ENCODE measurements around the gene STOX2. TPM values are rescaled to one million over a fixed set of nuclear protein-coding genes. Genes with fewer than 3 reads are reported as not detected.

STOX2 gene
- total RNA-seq, 4 donors from 2014 or later = 21.6 to 23.7 (median 22.8) TPM

GRCh38 chr4:184053434-184053833 is 148.3 kb downstream of the STOX2 start:
- Histone ChIP-seq H3K4me1 (peaks cover 0 to 24% (median 3%) of the 10 kb centered on the region in 3 donors), H3K27me3 (no peaks in the 10 kb centered on the region), H3K27ac (peak overlapping the region in 3 of 4 donors; percentile 42 to 72 (median 54)), H3K36me3 (no peaks in the 10 kb centered on the region), H3K4me3 (no peak overlapping the region), H3K9me3 (no peaks in the 10 kb centered on the region)
- intact Hi-C loops (cut with DNase I) = no loop called here
- DNase-seq = no peak
- TF ChIP-seq POLR2A (IDR thresholded peaks at IDR 0.05) = no peak
- TF ChIP-seq, protein P1, sequence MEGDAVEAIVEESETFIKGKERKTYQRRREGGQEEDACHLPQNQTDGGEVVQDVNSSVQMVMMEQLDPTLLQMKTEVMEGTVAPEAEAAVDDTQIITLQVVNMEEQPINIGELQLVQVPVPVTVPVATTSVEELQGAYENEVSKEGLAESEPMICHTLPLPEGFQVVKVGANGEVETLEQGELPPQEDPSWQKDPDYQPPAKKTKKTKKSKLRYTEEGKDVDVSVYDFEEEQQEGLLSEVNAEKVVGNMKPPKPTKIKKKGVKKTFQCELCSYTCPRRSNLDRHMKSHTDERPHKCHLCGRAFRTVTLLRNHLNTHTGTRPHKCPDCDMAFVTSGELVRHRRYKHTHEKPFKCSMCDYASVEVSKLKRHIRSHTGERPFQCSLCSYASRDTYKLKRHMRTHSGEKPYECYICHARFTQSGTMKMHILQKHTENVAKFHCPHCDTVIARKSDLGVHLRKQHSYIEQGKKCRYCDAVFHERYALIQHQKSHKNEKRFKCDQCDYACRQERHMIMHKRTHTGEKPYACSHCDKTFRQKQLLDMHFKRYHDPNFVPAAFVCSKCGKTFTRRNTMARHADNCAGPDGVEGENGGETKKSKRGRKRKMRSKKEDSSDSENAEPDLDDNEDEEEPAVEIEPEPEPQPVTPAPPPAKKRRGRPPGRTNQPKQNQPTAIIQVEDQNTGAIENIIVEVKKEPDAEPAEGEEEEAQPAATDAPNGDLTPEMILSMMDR (IDR thresholded peaks at IDR 0.05) = no peak
- WGBS, 2 donors = 41 to 45% methylated on average over 5 of the region's 5 CpGs

GRCh38 chr4:184056877-184057276 is 151.8 kb downstream of the STOX2 start:
- peaks cover 0 to 24% (median 3%) of the 10 kb centered on the region in 3 donors for H3K4me1 ChIP-seq
- no peaks in the 10 kb centered on the region for H3K36me3 ChIP-seq
- TF ChIP-seq, protein P1 (IDR thresholded peaks at IDR 0.05) = no peak
- TF ChIP-seq POLR2A (IDR thresholded peaks at IDR 0.05) = no peak
- no peaks in the 10 kb centered on the region for H3K9me3 ChIP-seq
- intact Hi-C loops (cut with DNase I) = no loop called here
- no peak for DNase-seq
- H3K27me3 ChIP-seq = no peaks in the 10 kb centered on the region
- no peak overlapping the region for H3K4me3 ChIP-seq
- WGBS, 2 donors = 78 to 89% methylated on average over 9 to 13 of the region's 14 CpGs
- H3K27ac ChIP-seq = no peak overlapping the region

DNA sequence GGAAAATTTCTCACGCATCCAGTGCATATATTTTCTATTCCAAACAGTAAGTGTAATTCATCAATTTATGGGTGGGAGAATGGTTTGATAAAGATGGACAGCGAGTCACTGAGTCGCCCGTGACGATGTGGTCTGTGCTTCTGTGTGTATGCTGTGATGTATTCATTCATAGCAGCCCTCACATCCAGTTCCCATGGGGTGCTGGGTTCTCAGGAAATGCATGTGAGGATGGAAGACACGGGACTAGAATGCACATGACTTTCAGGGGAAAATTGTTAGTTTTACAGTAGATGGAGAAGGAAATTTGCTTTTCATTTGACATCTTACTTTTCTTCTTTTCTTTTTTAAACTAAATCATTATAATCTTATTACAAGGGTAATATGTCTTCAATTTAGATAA is 152.9 kb downstream of the STOX2 start:
- H3K9me3 ChIP-seq = no peaks in the 10 kb centered on the region
- TF ChIP-seq, protein P1 (IDR thresholded peaks at IDR 0.05) = no peak
- TF ChIP-seq POLR2A (IDR thresholded peaks at IDR 0.05) = no peak
- H3K36me3 ChIP-seq = no peaks in the 10 kb centered on the region
- WGBS, 2 donors = 87 to 92% methylated on average over 6 of the region's 6 CpGs
- peaks cover 0 to 20% (median 2%) of the 10 kb centered on the region in 3 donors for H3K4me1 ChIP-seq
- intact Hi-C loops (cut with DNase I) = no loop called here
- no peak overlapping the region for H3K27ac ChIP-seq
- H3K27me3 ChIP-seq = no peaks in the 10 kb centered on the region
- no peak overlapping the region for H3K4me3 ChIP-seq
- no peak for DNase-seq

GRCh38 chr4:184059099-184059498 is 154.0 kb downstream of the STOX2 start:
- no peak for DNase-seq
- Histone ChIP-seq H3K27me3 (no peaks in the 10 kb centered on the region), H3K36me3 (no peaks in the 10 kb centered on the region), H3K27ac (no peak overlapping the region), H3K4me1 (peaks cover 0 to 10% (median 0%) of the 10 kb centered on the region in 3 donors), H3K9me3 (no peaks in the 10 kb centered on the region), H3K4me3 (no peak overlapping the region)
- 83 to 92% methylated on average over 3 of the region's 3 CpGs for WGBS, 2 donors
- intact Hi-C loops (cut with DNase I) = no loop called here
- no peak for TF ChIP-seq POLR2A (IDR thresholded peaks at IDR 0.05)
- TF ChIP-seq, protein P1 (IDR thresholded peaks at IDR 0.05) = no peak

DNA sequence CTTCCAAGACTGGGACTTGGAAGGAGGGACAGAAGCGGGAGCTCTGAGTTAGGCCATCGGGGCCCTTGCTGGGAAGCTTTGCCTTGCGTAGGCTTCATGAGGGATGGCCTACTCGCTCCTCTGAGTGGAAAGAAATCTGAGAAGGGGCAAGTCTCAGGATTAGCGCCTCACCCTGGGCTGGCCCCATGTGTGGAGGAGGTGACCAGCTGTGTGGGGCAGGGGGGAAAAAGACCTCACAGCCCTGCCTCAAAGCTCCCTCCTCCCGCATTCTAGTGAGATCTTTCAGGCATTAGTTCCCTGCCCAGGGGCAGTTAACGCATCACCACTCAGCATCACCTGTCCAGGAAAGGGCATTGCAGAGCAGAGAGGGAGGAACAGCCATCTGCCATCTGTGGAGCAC is 156.5 kb downstream of the STOX2 start:
- Histone ChIP-seq H3K27me3 (no peaks in the 10 kb centered on the region), H3K36me3 (no peaks in the 10 kb centered on the region), H3K4me1 (no peaks in the 10 kb centered on the region), H3K4me3 (no peak overlapping the region), H3K27ac (no peak overlapping the region), H3K9me3 (no peaks in the 10 kb centered on the region)
- intact Hi-C loops (cut with DNase I) = no loop called here
- WGBS, 2 donors = 65 to 93% methylated on average over 4 to 5 of the region's 7 CpGs
- TF ChIP-seq POLR2A (IDR thresholded peaks at IDR 0.05) = no peak
- TF ChIP-seq, protein P1 (IDR thresholded peaks at IDR 0.05) = no peak
- no peak for DNase-seq

Measured in esophagus squamous epithelium (tissue), 5 donors.